Ectodermal cell (in vitro differentiated cells): Measurements from ENCODE around the gene RPL39L.
"Not testable (repeated sequence)": the region's sequence is repeated elsewhere in the genome, so short reads cannot be mapped to it uniquely, and the experiment has no call there.

Experiments used
- H3K27ac ChIP-seq: 2 replicates; pipeline ENCODE4 v1.7.0; 2013; ENCODE audit warnings: mild to moderate bottlenecking, low read depth, low read length; ENCODE audit not compliant: insufficient read depth, poor library complexity, severe bottlenecking
- H3K27me3 ChIP-seq: 2 replicates; pipeline ENCODE4 v1.7.0; 2013; ENCODE audit warnings: mild to moderate bottlenecking, low read length; ENCODE audit not compliant: insufficient read depth, control insufficient read depth, poor library complexity, severe bottlenecking
- H3K36me3 ChIP-seq: one replicate; pipeline ENCODE4 v1.7.0; 2013; ENCODE audit warnings: low read length; ENCODE audit not compliant: control insufficient read depth, insufficient read depth
- H3K4me1 ChIP-seq: one replicate; pipeline ENCODE4 v1.7.0; 2013; ENCODE audit warnings: low read length; ENCODE audit not compliant: control insufficient read depth, insufficient read depth
- H3K4me3 ChIP-seq: 2 replicates; pipeline ENCODE4 v1.7.0; 2013; ENCODE audit warnings: low read depth, low read length, control low read depth; ENCODE audit not compliant: insufficient read depth
- H3K9me3 ChIP-seq: 2 replicates; pipeline ENCODE4 v1.7.0; 2013; ENCODE audit warnings: mild to moderate bottlenecking, low read length, moderate library complexity; ENCODE audit not compliant: control insufficient read depth
- WGBS, 2 experiments: methylation state at CpG; one replicate each; pipeline ENCODE4 v1.1.7; 2013; ENCODE audit warnings: missing lambda C conversion rate in 2 of 2; 5-methylcytosine and 5-hydroxymethylcytosine counted together

Gene RPL39L

DNA sequence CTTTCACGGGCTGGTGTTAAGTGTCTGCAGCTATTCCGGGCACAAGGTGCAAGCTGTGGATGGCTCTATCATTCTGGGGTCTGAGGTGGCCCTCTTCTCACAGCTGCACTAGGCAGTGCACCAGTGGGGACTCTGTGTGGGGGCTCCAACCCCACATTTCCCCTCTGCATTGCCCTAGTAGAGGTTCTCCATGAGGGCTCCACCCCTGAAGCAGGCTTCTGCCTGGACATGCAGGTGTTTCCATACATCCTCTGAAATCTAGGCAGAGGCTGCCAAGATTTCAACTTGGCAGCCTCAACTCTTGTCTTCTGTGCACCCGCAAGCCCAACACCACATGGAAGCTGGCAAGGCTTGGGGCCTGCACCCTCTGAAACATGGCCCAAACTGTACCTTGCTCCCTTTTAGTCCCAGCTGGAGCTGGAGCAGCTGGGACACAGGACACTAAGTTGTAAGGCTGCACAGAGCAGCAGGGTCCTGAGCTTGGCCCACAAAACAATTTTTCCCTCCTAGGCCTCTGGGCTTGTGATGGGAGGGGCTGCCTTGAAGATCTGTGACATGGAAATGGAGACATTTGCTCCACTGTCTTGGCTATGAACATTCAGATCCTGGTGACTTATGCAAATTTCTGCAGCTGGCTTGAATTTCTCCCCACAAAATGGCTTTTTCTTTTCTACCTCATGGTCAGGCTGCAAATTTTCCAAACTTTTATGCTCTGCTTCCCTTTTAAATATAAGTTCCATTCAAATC is 6.0 kb upstream of the RPL39L start:
- 78 to 83% methylated on average over 3 of the region's 3 CpGs for WGBS, 2 experiments

DNA sequence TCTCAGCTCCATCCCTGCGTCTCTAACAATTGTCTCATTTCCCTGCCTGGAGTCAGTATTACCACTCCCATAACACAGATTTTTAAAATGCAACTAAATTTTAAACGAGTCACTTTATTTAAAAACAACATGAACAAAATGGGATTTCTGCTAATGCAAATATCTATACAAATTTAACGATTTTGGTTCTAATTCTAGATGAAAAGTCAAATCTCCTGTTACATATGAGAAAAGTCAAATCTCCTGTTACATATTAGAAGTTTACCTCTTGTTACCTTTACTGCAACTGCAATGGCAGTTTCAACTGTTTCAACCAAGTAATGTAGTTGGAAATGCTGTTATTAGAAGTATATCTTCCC is 578 bp upstream of the RPL39L start:
- no peaks in the 10 kb centered on the region for H3K36me3 ChIP-seq
- H3K4me3 ChIP-seq, result no peak overlapping the region
- no peak overlapping the region for H3K27ac ChIP-seq
- WGBS, 2 experiments, result 79 to 85% methylated on average over 3 of the region's 3 CpGs
- H3K27me3 ChIP-seq, result no peaks in the 10 kb centered on the region
- no peaks in the 10 kb centered on the region for H3K9me3 ChIP-seq
- no peaks in the 10 kb centered on the region for H3K4me1 ChIP-seq

More for the DNA sequence above, 6.0 kb upstream of the RPL39L start:
- Histone ChIP-seq H3K4me3 (no peak overlapping the region), H3K4me1 (no peaks in the 10 kb centered on the region), H3K9me3 (no peaks in the 10 kb centered on the region), H3K27me3 (no peaks in the 10 kb centered on the region), H3K36me3 (no peaks in the 10 kb centered on the region), H3K27ac (no peak overlapping the region)

GRCh38 chr3:187136936-187137335 is 2.4 kb downstream of the RPL39L start:
- Histone ChIP-seq H3K27me3 (no peaks in the 10 kb centered on the region), H3K36me3 (no peaks in the 10 kb centered on the region), H3K4me3 (no peak overlapping the region), H3K4me1 (no peaks in the 10 kb centered on the region), H3K9me3 (no peaks in the 10 kb centered on the region), H3K27ac (no peak overlapping the region)
- 91 to 95% methylated on average over 4 of the region's 4 CpGs for WGBS, 2 experiments

GRCh38 chr3:187136337-187136736 is 3.0 kb downstream of the RPL39L start:
- no peaks in the 10 kb centered on the region for H3K4me1 ChIP-seq
- WGBS, 2 experiments, result 86 to 95% methylated on average over 1 of the region's 1 CpG
- H3K27me3 ChIP-seq, result no peaks in the 10 kb centered on the region
- no peak overlapping the region for H3K4me3 ChIP-seq
- no peaks in the 10 kb centered on the region for H3K9me3 ChIP-seq
- H3K36me3 ChIP-seq, result no peaks in the 10 kb centered on the region
- no peak overlapping the region for H3K27ac ChIP-seq

GRCh38 chr3:187135172-187135690 is 4.1 kb downstream of the RPL39L start:
- not testable (repeated sequence) for H3K27ac ChIP-seq, H3K4me3 ChIP-seq, H3K4me1 ChIP-seq, H3K9me3 ChIP-seq, H3K36me3 ChIP-seq, H3K27me3 ChIP-seq
- 90 to 92% methylated on average over 11 of the region's 11 CpGs for WGBS, 2 experiments

DNA sequence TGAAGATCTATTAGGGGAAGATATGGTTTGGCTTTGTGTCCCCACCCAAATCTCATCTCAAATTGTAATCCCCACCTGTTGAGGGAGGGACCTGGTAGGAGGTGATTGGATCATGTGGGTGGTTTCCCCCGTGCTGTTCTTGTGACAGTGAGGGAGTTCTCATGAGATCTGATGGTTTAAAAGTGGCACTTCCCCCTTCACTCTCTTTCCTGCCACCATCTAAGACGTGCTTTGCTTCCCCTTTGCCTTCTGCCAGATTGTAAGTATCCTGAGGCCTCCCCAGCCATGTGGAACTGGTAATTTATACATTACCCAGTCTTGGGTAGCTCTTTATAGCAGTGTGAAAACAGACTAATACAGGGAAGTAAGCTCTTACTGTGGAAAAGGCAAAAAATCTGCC is 6.1 kb downstream of the RPL39L start:
- H3K4me3 ChIP-seq, result not testable (repeated sequence)
- 78 to 89% methylated on average over 2 of the region's 2 CpGs for WGBS, 2 experiments

GRCh38 chr3:187132666-187133065 is 6.6 kb downstream of the RPL39L start:
- no peaks in the 10 kb centered on the region for H3K36me3 ChIP-seq
- H3K27me3 ChIP-seq, result no peaks in the 10 kb centered on the region
- no peaks in the 10 kb centered on the region for H3K4me1 ChIP-seq
- no peak overlapping the region for H3K4me3 ChIP-seq
- H3K9me3 ChIP-seq, result no peaks in the 10 kb centered on the region
- 89 to 100% methylated on average over 2 of the region's 2 CpGs for WGBS, 2 experiments
- no peak overlapping the region for H3K27ac ChIP-seq

More for the DNA sequence above, 6.1 kb downstream of the RPL39L start:
- not testable (repeated sequence) for H3K9me3 ChIP-seq, H3K4me1 ChIP-seq, H3K36me3 ChIP-seq, H3K27me3 ChIP-seq, H3K27ac ChIP-seq

- Histone ChIP-seq H3K27ac (no peak overlapping the region), H3K27me3 (no peaks in the 10 kb centered on the region), H3K36me3 (no peaks in the 10 kb centered on the region), H3K4me1 (no peaks in the 10 kb centered on the region), H3K4me3 (no peak overlapping the region), H3K9me3 (no peaks in the 10 kb centered on the region)
- WGBS, 2 experiments, result 88 to 100% methylated on average over 3 of the region's 3 CpGs
Observed at GRCh38 chr3:187131981-187132380, 7.3 kb downstream of the RPL39L start.

DNA sequence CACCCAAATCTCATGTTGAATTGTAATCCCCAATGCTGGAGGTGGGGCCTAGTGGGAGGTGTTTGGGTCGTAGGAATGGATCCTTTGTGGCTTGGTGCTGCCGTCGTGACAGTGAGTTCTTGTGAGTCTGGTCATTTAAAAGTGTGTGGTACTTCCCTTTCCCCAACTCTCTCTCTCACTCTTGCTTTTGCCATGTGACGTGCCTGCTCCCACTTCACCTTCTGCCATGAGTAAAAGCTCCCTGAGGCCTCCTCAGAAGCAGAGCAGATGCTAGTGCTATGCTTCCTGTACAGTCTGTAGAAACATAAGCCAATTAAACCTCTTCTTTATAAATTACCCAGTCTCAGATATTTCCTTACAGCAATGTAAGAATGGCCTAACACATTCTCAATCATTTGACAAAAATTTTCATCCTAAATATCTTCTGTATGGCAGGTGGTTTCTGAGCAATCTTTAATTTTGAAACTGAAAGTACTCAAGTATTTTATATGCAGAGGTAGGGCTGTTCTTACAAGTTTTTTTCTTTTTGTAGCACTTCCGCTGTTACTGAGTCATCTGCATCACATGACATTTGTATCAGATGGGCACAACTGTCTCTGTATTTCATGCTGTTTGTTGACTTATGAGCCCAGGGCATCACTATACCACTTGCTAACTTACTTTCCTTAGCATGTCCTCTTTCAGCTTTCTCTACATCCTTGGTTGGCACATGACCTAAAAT is 8.8 kb downstream of the RPL39L start:
- Histone ChIP-seq H3K27me3 (no peaks in the 10 kb centered on the region), H3K36me3 (no peaks in the 10 kb centered on the region)
- WGBS, 2 experiments, result 88 to 94% methylated on average over 5 of the region's 5 CpGs

GRCh38 chr3:187125319-187126031 is 13.8 kb downstream of the RPL39L start:
- Histone ChIP-seq H3K4me1 (no peaks in the 10 kb centered on the region), H3K36me3 (no peaks in the 10 kb centered on the region), H3K27ac (no peak overlapping the region), H3K9me3 (no peaks in the 10 kb centered on the region), H3K4me3 (no peak overlapping the region), H3K27me3 (no peaks in the 10 kb centered on the region)
- WGBS, 2 experiments, result 88 to 94% methylated on average over 5 to 6 of the region's 6 CpGs

More for the DNA sequence above, 8.8 kb downstream of the RPL39L start:
- no peaks in the 10 kb centered on the region for H3K4me1 ChIP-seq
- no peak overlapping the region for H3K27ac ChIP-seq
- no peaks in the 10 kb centered on the region for H3K9me3 ChIP-seq
- no peak overlapping the region for H3K4me3 ChIP-seq
